G401 (cell line): Measurements from ENCODE around the gene PCP4. TPM values are rescaled to one million over a fixed set of nuclear protein-coding genes. Genes with fewer than 3 reads are reported as not detected.
"Not testable (repeated sequence)": the region's sequence is repeated elsewhere in the genome, so short reads cannot be mapped to it uniquely, and the experiment has no call there.

Experiments used
- DNase-seq: peaks from one replicate; pipeline ENCODE4 v3.0.0-alpha.2; 2015; ENCODE audit warnings: low spot score
- in situ Hi-C: cut with HindIII; loops from 2 replicates; pipeline ENCODE4 v1.10.0; 2016; ENCODE audit warnings: low sequenced_read_pairs, mixed read lengths
- total RNA-seq: library from RNA; depleted of rRNA; stranded (reverse); fragments of >200 nt; shearing (Covaris generic); gene quantifications from 2 replicates; pipeline ENCODE4 v1.2.3, GENCODE V29; 2014

PCP4 gene
- total RNA-seq, 1 experiment from 2014 or later = 1.2 TPM

DNA sequence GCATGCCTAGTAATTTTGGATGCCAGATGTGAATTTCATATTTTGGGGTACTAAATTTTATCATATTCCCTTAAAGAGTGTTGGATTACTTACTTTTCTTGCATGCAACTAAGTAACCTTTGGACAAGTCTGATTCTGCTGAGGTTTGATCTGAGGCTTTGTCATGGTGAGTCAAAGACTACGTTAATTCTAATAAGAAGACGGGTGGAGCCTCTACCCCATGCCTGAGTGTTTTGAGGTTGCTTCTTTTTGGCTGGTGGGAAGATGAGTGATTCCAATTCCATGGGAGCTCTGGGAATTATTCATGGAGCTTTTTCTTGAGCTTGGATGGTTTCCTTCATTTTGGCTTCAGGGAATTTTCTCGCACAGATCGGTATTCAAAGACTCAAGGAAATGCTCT is 11.6 kb upstream of the PCP4 start:
- in situ Hi-C loops = no loop called here
- no peak for DNase-seq

DNA sequence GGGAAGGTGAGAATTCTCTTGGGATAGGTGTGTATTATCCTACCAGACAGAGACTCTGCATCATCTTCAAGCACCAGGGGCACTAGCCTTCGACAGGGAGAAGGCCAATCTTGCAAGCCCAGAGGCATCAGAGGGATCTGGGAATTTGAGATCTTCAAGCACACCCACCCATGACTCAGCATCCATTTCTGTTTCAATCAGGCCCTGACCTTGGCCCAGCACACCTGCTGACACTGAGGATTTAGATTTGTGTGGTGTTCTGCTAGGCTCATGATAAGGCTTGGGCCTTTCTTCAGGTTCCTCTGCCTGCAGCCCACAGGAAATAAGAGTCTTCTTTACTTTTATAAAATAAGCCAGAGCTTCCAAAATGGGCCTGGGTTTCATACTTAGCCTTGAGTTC is 6.6 kb upstream of the PCP4 start:
- in situ Hi-C loops = no loop called here
- DNase-seq = no peak

DNA sequence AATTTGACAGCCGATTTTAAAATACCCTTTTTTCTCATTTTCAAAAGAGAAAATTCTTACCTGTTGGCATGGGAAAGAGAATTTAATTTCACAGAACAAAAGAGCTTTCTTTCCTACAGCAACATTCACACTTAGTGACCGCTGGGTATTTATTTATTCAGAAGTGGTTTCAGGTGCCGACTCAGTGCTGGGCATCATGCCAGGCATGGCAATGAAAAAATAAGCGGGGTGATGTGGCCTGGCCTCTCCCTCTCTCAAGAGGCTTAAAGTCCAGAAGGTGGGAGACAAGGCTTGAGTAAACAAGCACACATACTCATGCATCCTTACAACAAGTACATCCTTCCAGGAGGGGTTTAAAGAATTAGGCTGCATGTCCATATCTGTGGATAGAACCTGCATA is 4.1 kb upstream of the PCP4 start:
- no peak for DNase-seq
- in situ Hi-C loops = no loop called here

DNA sequence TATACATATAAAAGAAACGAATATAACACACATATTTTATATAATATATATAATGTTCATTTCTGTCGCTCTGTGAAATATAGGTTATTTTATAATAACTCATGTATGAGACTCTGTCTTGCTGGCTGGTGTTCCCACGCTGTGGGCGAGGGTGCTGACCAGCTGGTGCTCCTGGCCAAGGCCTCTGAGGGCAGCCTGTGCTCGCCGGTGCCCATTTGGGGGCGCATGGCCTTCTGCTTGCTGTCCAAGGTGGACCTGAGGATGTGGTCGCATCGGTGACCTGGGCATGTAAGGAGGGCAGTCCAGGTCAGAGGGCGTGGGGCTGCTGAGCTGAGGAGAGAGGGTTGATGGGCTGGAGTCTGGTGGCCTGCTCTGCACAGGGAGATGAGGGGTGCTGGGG is 1.1 kb upstream of the PCP4 start:
- no peak for DNase-seq
- in situ Hi-C loops = no loop called here

DNA sequence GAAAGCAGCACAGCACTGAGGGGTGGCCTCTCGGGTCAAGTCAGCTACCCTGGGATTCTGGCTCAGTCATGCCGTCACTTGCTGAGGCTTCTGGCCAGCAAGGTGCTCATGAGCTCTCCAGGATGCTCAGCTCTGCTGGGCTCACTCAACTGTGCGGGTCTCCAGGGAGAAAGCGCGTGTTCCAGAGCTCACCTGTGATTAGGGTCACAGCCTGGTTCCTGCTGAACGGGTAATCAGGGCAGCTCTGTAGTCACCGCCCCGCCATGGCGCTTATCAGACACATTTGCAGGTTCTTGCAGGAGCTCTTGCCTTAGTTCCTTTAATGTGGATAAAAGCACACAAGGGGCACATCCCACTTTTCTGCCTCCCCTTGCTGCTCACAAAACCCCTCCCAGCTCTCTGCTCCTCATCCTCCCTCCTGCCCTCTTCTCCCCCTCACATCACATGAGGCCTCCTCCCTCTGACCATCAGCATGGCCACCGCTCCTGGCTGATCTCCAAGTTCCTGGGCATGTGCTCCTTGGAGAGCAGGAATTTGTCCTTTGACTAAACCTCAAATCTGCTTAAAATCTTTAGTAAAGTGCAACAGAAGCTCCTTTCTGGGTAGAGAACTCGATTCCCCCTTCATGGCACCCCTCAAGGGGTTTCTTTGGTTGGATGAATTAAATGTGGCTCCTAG is 2.0 kb downstream of the PCP4 start:
- in situ Hi-C loops = no loop called here
- DNase-seq = no peak

DNA sequence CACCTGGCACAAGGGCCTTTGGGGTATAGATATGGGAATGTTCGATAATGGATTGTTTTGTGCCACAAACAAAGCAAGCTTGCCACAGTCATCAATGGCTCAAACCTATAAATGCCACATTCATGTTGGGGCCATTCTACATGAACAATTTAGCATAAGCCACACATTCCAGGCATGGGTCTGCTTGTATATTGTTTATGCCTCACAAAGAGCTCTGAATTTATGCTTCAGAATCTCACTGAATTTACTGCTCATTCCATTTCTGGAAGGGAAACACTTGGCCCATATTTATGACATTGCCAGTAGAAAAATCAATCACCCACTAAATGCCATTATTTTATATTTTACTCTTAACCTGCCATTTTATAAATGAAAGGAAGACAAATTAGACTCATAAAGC is 6.4 kb downstream of the PCP4 start:
- in situ Hi-C loops = no loop called here
- no peak for DNase-seq

DNA sequence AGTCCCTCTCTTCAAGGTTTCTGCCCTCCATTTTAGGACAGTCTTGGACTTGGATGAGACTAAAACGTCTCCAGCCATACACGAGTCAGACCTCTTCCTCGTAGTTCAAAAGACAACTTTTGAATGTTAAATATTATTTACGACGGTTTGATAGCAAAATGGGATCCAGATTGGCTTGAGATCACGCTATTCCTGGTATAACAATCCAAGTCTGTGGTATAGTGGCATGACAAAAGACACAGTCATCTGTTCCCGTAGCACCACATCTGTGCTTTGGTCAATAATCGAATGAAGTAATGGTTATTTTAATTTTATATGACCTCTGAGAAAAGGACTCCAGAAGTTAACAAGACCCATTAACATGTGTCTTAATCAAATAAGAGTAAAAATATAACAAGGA is 7.0 kb downstream of the PCP4 start:
- no peak for DNase-seq
- in situ Hi-C loops = no loop called here

DNA sequence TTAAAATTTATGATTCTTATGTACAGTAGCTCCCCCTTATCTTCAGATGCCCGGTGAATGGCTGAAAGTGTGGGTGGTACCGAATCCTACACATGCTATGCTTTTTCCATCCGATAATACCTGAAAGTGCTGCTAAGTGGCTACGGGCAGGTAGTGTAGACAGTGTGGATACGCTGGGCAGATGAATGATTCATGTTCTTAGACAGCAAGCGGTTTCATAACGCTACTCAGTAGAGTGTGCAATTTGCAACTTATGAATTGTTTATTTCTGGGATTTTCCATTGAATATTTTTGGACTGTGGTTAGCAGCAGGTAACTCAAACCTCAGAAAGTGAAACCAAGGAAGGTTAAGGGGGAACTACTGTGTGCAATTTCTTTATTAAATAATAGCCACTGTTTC is 7.5 kb downstream of the PCP4 start:
- no peak for DNase-seq
- in situ Hi-C loops = no loop called here

DNA sequence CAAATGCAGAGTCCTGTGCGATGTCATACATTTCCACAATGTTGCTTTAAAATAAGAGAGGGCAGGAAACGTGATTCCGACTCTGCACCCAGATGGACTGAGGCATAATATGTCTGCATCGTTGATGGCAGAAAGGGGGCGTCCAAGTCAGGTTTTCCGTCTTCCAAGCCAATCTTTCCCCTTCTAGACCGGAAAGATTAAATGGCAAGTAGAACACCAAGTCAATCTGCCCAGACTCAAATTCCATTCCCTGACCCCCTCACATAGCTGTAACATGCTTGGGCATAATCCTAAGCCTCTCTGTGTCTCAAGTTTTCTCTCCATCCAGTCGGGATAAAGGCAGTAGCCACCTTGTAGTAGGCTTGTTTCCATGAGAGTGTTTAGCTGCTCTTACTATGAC is 14.4 kb downstream of the PCP4 start:
- no peak for DNase-seq
- in situ Hi-C loops = no loop called here

DNA sequence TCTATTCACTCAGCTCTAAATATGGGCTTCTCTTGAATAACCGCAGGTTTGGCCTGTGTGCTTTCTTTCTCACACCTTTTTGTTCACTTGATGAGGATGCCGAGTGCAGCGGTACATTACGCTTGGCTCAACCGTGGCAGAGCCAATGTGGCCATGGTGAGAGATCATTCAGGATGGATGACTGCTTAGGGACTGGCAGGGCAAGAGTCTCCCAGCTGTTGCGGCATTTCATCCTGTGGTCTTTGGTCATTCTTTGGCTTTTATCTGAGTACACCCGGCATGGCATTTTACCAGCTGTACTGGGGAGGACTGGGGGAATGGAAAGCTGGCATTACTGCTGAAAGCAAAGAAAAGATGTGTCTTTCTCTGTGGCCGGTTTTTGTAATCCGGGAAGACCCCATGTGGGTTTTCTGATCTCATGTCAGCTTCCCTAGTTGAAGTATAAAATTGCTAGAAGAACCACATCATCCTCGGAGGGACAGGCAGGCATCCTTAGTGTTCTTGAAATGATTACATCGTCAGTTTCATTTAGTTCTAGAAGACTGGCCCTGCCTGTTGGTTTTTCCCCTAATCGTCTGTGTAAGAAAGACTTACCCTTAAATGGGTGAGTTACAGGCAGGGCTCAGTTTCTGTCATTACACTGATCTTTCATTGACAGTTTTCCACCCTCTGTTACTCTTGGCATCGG is 15.1 kb downstream of the PCP4 start:
- no peak for DNase-seq
- in situ Hi-C loops = no loop called here

DNA sequence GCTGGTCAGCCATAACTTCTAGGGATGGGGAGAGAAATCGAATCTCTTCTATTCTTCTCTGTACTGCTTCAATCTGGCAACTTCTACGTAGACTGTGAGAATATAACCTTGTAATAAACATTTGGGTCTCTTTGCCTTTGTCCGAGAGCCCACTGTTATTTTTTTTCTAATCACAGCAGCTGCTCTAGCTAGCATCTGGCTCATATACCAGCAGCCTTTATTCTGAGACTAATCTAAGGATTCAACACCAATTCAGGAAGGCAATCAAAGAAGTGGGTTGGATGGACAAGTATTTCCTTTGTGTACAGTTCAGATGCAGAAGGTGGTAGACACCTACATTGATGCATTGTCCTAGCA is 15.6 kb downstream of the PCP4 start:
- in situ Hi-C loops = no loop called here

DNA sequence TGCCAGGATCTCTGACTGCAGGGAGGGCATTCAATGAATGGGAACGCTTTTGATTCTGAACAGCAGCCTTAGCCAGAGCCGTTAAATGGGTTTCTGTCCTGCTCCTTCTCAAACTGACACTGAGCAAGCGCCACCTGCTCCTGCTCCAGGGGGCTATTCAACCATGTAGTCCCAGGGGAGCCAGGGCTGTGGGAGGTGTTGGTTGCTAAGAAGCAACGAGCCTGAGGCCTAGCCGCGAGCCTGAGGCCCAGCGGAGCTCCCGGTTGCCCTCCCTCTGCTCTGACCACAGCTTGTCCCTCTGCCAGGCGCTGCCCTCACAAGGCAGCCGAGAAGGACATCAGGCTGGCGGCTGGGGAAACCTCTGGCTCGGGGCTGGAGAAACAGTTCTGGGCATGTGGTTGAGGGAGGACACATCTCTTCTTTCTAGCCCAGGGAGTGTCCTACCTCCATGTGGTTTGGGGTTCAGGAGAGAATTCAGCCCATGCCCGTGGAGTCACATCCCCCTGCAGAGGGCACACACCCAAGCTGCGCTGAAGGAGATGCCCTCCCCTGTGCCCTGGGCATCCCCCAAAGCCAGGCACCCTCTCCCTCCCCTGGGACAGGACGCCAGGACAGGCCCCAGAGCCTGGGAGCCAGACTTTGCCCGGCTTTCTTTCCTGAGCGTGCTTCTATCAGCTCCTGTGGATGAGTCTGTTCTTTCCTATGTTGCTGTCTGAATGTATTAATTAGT is 18.0 kb downstream of the PCP4 start:
- in situ Hi-C loops = no loop called here
- peak; percentile 19 for DNase-seq

More for the DNA sequence above, 15.6 kb downstream of the PCP4 start:
- no peak for DNase-seq

DNA sequence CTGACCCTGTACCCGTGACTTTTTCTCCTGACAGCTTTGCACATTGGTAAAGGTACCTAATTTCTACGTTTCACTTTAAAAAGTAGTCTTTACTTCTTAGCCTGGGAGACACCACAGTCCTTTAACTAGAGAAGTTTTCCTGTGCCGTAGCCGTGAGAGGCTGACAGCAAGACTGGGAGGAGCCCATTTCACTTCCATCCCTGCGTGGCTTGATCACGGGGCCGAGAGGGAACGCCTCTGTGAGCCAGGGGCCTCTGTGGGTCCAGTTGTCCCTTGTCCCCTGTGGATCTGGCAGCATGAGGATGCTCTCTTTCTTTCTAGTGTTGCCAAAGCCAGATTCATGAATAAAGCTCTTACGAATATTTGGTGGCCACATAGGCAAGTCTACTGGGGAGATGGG is 21.6 kb downstream of the PCP4 start:
- no peak for DNase-seq
- in situ Hi-C loops = no loop called here

DNA sequence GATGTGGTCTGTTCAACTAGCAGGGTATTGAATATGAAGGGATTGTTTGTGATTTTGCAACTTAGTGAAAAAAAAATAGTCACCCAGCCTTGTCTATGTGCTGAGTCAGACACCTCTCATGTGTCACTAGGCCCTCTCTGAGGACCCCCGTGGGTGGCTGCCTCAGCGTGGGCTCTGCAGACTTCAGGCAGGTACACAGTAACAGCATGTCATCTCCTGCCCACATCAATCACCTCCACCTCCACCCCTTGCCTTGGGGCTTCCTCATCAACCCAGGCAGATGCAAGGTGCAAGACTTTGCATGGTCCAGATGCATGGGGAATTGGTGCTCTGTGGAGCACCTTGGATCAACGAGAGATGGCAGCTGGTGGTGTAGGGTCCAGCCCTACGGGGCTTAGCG is 23.9 kb downstream of the PCP4 start:
- in situ Hi-C loops = no loop called here

DNA sequence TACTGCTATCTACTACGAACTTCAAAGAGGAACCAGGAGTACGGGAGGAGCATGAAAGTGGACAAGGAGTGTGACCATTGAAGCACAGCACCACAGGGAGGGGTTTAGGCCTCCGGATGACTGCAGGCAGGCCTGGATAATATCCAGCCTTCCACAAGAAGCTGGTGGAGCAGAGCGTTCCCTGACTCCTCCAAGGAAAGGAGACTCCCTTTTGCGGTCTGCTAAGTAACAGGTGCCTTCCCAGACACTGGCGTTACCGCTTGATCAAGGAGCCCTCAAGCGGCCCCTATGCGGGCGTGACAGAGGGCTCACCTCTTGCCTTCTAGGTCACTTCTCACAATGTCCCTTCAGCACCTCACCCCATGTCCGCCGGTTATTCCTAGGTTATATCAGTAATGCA is 24.6 kb downstream of the PCP4 start:
- in situ Hi-C loops, DNase-seq: not testable (repeated sequence)

More for the DNA sequence above, 23.9 kb downstream of the PCP4 start:
- no peak for DNase-seq

DNA sequence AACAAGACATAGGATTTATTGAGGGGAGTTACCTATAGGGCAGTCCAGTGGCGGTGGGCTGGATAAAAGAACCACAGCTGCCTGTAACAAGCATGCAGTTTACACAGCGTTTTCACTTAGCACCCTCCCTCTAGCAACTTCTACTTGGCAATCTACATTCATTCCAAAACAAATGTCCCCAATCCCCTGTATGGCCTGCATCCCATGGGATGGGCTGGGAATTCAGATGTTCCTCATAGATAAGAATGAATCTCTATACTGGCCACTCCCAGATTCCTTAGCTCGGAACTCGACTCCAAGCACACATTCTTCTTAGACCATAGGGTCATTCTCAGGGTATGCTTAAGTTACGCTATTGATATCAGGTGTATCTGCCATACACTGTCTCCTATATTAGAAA is 33.3 kb downstream of the PCP4 start:
- DNase-seq = no peak
- in situ Hi-C loops = no loop called here

DNA sequence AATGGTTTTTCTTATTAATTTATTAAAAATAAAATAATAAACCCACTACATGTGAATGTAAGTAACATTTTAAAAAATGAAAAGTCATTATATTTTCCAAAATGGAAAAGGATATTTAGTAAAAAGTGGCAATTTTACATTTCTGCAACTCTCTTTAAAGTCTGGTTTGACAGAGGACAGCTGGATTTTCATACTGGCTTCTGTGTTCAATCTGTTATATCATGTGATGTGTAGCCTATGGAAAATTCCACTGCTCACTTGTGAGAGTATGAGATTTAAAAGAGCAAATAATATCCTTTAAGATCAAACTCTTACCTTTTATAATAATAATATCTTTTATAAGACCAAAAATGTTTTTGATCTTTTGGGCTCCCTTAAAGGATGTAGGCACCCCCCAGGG is 33.7 kb downstream of the PCP4 start:
- no peak for DNase-seq
- in situ Hi-C loops = no loop called here

DNA sequence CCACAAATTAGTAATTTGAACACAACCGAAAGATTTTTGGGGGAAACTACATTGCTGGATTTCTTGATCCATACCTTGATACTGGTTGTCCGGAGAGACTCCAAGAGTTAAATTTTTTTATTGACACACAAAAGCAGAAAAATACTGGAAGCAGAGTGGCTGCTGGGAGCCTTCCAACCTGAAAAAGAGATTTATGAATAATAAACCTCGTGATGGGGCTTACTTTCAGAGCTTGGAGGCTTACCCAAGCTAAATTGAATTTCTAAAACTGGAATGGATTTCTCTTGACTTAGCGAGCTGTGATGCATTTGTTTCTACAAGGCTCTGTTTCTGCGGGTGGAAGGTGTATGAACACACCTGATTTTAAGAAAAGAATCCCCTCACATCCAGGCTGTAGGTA is 35.7 kb downstream of the PCP4 start:
- DNase-seq = no peak
- in situ Hi-C loops = no loop called here

DNA sequence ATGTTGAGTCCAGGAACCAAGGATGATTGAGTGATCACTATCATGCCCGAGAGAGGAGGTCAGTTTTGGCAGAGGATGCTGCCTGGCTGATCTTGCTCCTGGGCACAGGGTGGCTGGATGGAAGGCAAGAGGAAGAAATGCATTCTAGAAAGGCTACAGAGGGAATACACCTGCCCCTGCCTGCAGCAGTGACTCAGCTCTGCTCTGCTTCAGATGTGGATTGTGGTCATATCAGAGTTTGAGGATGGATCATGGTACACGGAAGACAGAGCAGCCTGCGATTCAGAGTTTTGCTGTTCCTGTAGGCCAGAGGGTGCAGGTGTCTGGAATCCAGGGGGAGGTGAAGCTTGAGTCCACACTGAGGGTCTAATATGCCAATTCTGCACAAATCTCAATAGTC is 37.2 kb downstream of the PCP4 start:
- no peak for DNase-seq
- in situ Hi-C loops = no loop called here

DNA sequence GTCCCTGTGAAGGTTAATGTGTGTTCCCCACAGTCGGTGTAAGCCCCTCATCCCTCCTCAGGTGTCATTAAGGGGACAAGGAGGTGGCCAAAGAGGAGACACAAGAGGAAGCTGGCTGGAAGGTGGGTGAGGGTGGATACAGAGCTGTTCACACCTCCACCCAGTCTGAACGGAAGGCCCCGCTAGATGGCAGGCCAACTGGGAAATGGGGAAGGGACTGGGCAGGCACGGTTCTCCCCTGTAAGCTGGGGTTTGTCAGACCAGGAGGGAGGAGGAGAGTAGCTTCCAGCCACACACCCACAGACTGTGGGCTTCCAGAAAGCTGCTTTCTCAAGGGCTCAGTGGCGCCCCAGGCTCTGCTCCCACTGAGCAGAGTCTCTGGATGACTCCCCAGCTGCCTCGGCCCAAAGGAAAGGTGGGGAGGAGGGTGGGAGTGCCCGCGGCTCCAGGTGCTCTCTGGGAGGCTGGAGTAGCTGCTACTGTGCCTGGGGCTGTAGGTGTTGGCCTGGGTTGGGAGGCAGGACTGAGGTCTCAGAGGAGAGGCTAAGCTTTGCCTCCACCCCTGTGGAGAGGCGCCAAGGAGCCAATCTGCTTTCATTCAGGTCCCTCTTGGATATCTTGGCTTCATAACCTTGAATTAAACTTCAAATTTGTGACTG is 41.2 kb downstream of the PCP4 start:
- in situ Hi-C loops = no loop called here
- no peak for DNase-seq
